WERI-Rb-1 (cell line): ENCODE measurements around the gene FRMPD1.

Experiments
- DNase-seq: peaks from one replicate; pipeline ENCODE4 v3.0.0-alpha.2; 2020
- H3K27ac ChIP-seq: fragments of 250-450 bp; sonication (Bioruptor Pico); 2 replicates; pipeline ENCODE4 v1.5.1; 2020; ENCODE audit warnings: mild to moderate bottlenecking, moderate library complexity
- H3K27me3 ChIP-seq: fragments of 250-450 bp; sonication (Bioruptor Pico); 2 replicates; pipeline ENCODE4 v1.5.1; 2021; ENCODE audit warnings: mild to moderate bottlenecking, low read depth, moderate library complexity; ENCODE audit not compliant: insufficient read depth, severe bottlenecking
- H3K36me3 ChIP-seq: fragments of 250-450 bp; sonication (Bioruptor Pico); 2 replicates; pipeline ENCODE4 v1.5.1; 2020; ENCODE audit warnings: mild to moderate bottlenecking, moderate library complexity
- H3K4me3 ChIP-seq: 2 replicates; pipeline ENCODE4 v1.5.1; 2011; ENCODE audit warnings: low read depth, mild to moderate bottlenecking, control low read depth, low read length
- H3K9me3 ChIP-seq: fragments of 250-450 bp; sonication (Bioruptor Pico); 2 replicates; pipeline ENCODE4 v1.5.1; 2021; ENCODE audit warnings: mild to moderate bottlenecking, moderate library complexity; ENCODE audit not compliant: severe bottlenecking
- CTCF ChIP-seq: IDR thresholded peaks from 2 replicates; pipeline ENCODE4 v1.5.1; 2011; ENCODE audit warnings: low read depth, mild to moderate bottlenecking, control low read depth, inconsistent platforms, low read length

Gene FRMPD1

GRCh38 chr9:37769306-37769705 is 118.6 kb downstream of the FRMPD1 start:
- no peak overlapping the region for H3K27ac ChIP-seq
- H3K36me3 ChIP-seq: peaks cover 10% of the 10 kb centered on the region
- DNase-seq: no peak
- no peaks in the 10 kb centered on the region for H3K9me3 ChIP-seq
- no peak for TF ChIP-seq CTCF
- H3K27me3 ChIP-seq: no peaks in the 10 kb centered on the region
- H3K4me3 ChIP-seq: no peak overlapping the region

DNA sequence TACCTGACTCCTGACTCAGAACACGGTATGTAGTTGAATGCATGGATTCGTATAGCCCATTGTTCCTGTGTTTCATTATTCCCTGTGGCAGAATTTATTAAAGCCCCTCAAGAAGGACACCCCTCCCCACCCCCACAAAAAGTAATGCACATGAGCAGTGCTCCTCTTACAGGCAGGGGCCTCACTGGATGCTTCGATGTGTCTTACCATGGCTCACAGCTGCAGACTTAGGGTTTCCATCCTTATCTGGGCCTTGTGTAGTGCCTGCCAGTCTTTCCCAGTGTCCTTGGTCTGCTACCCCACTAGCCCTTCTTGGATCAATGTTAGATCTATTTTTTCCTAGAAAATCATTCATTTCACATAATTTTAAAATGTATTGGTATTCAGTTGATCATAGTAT is 119.2 kb downstream of the FRMPD1 start:
- no peak for TF ChIP-seq CTCF
- Histone ChIP-seq H3K4me3 (no peak overlapping the region), H3K27ac (no peak overlapping the region), H3K36me3 (peaks cover 13% of the 10 kb centered on the region), H3K27me3 (no peaks in the 10 kb centered on the region), H3K9me3 (no peaks in the 10 kb centered on the region)
- no peak for DNase-seq

DNA sequence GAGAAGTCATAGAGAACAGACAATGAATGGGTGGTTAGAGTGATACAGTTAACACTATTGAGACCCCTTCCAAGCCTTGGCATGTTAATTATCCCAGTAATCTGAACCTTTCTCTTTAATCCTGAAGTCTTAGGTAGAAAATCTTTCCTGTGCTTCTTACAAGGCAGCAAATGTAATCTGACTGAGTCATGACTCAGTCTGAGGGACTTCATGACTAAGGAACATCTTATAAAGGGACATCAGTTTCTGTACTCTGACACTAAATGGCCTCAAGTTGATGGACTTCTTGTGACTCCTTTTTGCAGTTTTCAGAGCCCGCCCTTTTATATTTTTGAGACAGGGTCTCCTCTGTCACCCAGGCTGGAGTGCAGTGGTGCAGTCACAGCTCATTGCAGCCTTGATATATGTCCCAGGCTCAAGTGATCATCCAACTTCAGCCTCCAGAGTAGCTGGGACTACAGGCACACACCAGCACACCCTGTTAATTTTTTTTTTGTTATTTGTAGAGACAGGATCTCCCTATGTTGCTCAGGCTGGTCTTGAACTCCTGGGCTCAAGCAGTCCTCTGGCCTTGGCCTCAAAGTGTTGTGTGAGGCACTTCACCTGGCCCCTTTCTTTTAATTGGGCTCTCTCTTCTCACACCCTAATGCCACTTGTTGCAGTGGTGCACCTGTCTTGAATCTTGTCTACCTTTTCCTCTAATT is 124.6 kb downstream of the FRMPD1 start:
- Histone ChIP-seq H3K36me3 (peaks cover 52% of the 10 kb centered on the region), H3K27ac (no peak overlapping the region), H3K4me3 (no peak overlapping the region), H3K9me3 (no peaks in the 10 kb centered on the region), H3K27me3 (no peaks in the 10 kb centered on the region)
- no peak for TF ChIP-seq CTCF
- DNase-seq: no peak

DNA sequence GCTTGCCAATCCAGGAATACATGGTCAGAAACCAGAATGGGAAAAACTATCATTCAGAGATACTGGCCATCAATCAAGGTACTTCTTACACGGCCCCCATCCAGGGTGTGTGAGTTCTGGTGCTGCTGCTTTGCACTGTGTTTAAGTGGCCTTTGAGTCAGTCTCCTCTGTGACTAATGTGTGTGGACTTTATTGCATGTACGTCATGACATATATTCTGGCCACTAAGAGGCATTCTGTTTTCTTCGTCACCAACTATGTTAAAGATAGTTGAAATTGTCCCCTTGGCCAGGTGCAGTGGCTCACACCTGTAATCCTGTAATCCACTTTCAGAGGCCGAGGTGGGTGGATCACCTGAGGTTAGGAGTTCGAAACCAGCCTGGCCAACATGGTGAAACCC is 125.6 kb downstream of the FRMPD1 start:
- no peaks in the 10 kb centered on the region for H3K9me3 ChIP-seq
- no peak for TF ChIP-seq CTCF
- DNase-seq: no peak
- no peak overlapping the region for H3K27ac ChIP-seq
- H3K4me3 ChIP-seq: no peak overlapping the region
- H3K36me3 ChIP-seq: peaks cover 58% of the 10 kb centered on the region
- H3K27me3 ChIP-seq: no peaks in the 10 kb centered on the region

GRCh38 chr9:37778534-37778933 is 127.8 kb downstream of the FRMPD1 start:
- DNase-seq: no peak
- no peak for TF ChIP-seq CTCF
- Histone ChIP-seq H3K27me3 (no peaks in the 10 kb centered on the region), H3K4me3 (no peak overlapping the region), H3K27ac (no peak overlapping the region), H3K36me3 (peaks cover 74% of the 10 kb centered on the region), H3K9me3 (no peaks in the 10 kb centered on the region)

GRCh38 chr9:37784291-37784615 is 133.5 kb downstream of the FRMPD1 start:
- DNase-seq: no peak
- no peaks in the 10 kb centered on the region for H3K9me3 ChIP-seq
- TF ChIP-seq CTCF: no peak
- no peaks in the 10 kb centered on the region for H3K27me3 ChIP-seq
- H3K4me3 ChIP-seq: peak overlapping the region; percentile 74
- H3K27ac ChIP-seq: peak overlapping the region; percentile 82
- peaks cover 46% of the 10 kb centered on the region for H3K36me3 ChIP-seq
